Activated naive CD8-positive, alpha-beta T cell treated with anti-CD3 and anti-CD28 coated beads, Interleukin-2, amount 50 U/mL, for 24 hours (primary cell): ENCODE results near the gene NEURL2.

Experiments
- ATAC-seq: fragments of 150-1000 bp; cut with Tn5 transposase; one replicate; pipeline ENCODE4 v1.10.0; 2021
- DNase-seq: peaks from one replicate; pipeline ENCODE4 v3.0.0; 2021
- H3K27ac Mint-ChIP-seq: one replicate; pipeline ENCODE4 v1.8.0; 2021; ENCODE audit warnings: mild to moderate bottlenecking, mixed read lengths
- H3K27me3 Mint-ChIP-seq: one replicate; pipeline ENCODE4 v1.8.0; 2021; ENCODE audit warnings: mixed read lengths
- H3K36me3 Mint-ChIP-seq: one replicate; pipeline ENCODE4 v1.8.0; 2021; ENCODE audit warnings: low read depth, mixed read lengths
- H3K4me1 Mint-ChIP-seq: one replicate; pipeline ENCODE4 v1.8.0; 2021; ENCODE audit warnings: mixed read lengths
- H3K4me3 Mint-ChIP-seq: one replicate; pipeline ENCODE4 v1.8.0; 2021; ENCODE audit warnings: mild to moderate bottlenecking, moderate library complexity, mixed read lengths
- H3K9me3 Mint-ChIP-seq: one replicate; pipeline ENCODE4 v1.8.0; 2021; ENCODE audit warnings: mixed read lengths

The NEURL2 gene

DNA sequence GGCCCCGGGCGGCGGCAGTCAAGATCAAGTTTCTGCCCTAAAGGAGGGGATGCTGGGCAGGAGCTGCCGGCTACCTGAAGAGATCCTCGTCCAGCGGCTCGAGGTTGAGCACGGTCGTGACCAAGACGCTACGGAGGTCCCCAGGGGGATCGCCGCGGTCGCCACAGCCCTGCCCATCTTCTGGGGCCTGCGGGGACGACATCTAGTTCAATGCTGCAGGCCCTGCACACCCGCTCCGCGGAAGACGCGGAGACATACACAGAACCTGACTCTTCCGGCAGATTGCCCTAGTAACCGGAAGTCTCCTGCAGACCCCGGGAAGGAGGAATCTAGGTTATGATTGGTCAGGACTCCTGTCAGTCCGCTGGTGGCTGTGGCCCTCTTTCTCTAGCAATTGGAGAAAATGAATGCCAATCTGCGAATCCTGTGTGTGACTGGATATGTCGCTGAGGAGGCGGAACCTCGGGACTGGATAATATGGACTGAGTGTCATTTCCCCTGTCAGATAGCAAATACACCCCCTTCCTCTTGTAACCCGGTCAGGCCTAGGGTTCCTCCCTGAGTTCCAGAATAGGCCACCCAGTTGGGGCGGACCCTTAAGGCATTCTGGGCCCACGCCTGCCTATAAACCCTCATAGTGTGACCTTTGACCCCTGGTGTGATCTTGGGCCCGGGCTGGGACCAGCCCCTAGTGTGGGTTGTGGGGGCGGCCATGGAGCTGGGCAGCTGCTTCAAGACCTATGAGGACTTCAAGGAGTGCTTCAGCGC lies 33.7 kb downstream of the NEURL2 start, which contains the start of the genes ACOT8 and ZSWIM3:
Gene ACOT8, minus strand, starts transcription at position 279 of the 768 bp plus-strand sequence. Its CDS starts 77 bp downstream, at position 202.
Gene ZSWIM3, plus strand, starts transcription at position 501 of the 768 bp plus-strand sequence. Its CDS starts 212 bp downstream, at position 713.
- no peaks in the 10 kb centered on the region for H3K27me3 Mint-ChIP-seq
- DNase-seq (peak; percentile 90), ATAC-seq (peak; percentile 99)
- H3K36me3 Mint-ChIP-seq, result peaks cover 2% of the 10 kb centered on the region
- peaks cover 38% of the 10 kb centered on the region for H3K4me1 Mint-ChIP-seq
- H3K9me3 Mint-ChIP-seq, result no peaks in the 10 kb centered on the region
- peak within 1 kb of the TSS; percentile 95 for H3K4me3 Mint-ChIP-seq
- peak within 1 kb of the TSS; percentile 96 for H3K27ac Mint-ChIP-seq

DNA sequence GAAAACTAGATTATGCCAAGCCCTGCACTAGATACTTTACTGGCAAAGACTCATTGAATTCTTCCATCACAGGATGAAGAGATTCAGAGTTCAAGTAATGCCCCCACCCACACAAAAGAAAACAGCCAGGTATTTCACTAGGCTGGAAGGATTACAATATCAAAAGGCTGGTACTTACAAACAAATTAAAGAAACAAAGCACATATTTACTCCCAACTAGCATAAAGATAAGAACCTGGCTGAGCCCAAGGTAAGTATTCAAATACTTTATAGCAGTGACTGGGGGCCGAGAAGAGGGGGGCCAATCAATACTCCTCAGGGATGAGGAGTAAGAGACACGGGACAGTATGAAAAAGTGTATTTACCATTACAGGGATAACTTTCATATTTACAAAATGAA lies 37.5 kb downstream of the NEURL2 start:
- DNase-seq, result no peak
- Mint-ChIP-seq H3K27ac (no peak overlapping the region), H3K27me3 (no peaks in the 10 kb centered on the region), H3K9me3 (no peaks in the 10 kb centered on the region), H3K36me3 (peaks cover 3% of the 10 kb centered on the region), H3K4me1 (peaks cover 34% of the 10 kb centered on the region), H3K4me3 (no peak overlapping the region)
- ATAC-seq, result no peak

DNA sequence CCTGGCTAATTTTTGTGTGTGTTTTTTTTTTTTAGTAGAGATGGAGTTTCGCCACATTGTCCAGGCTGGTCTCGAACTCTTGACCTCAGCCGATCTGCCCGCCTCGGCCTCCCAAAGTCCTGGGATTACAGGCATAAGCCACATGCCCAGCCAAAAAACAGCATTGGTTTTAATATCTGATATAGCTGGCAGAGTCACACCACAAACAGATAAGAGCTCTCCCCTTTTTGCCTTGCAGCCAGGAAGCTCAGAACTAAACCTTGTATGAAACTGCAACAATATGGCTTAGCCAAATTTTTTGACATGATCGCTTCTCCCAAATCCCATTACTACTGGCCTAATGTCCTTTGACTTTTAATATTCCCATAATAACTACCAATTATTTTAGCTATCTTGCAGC lies 38.7 kb downstream of the NEURL2 start:
- no peak overlapping the region for H3K4me3 Mint-ChIP-seq
- DNase-seq (no peak), ATAC-seq (no peak)
- H3K4me1 Mint-ChIP-seq, result peaks cover 23% of the 10 kb centered on the region
- no peaks in the 10 kb centered on the region for H3K27me3 Mint-ChIP-seq
- H3K9me3 Mint-ChIP-seq, result no peaks in the 10 kb centered on the region
- H3K36me3 Mint-ChIP-seq, result peaks cover 3% of the 10 kb centered on the region
- no peak overlapping the region for H3K27ac Mint-ChIP-seq

DNA sequence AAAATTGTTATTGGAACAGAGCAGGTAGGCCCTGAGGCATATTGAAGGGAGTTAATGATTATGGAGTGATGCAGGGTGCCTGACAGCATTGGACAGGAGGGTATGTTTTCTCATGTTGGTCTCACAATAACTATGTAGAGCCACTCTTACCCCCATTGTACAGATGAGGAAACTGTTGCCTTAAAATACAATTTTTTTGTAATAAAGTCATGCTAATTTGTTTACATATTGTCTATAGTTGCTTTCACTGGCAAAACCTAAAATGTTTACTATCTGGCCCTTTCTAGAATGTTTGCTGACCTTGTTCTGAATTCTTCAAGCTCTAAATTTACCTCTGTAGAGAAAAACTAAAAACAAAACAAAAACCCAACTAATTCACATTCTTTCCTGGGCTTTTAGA lies 39.5 kb downstream of the NEURL2 start:
- DNase-seq (no peak), ATAC-seq (no peak)
- H3K27ac Mint-ChIP-seq, result no peak overlapping the region
- no peaks in the 10 kb centered on the region for H3K9me3 Mint-ChIP-seq
- no peak overlapping the region for H3K4me3 Mint-ChIP-seq
- no peaks in the 10 kb centered on the region for H3K27me3 Mint-ChIP-seq
- H3K36me3 Mint-ChIP-seq, result peaks cover 3% of the 10 kb centered on the region
- H3K4me1 Mint-ChIP-seq, result peaks cover 20% of the 10 kb centered on the region

DNA sequence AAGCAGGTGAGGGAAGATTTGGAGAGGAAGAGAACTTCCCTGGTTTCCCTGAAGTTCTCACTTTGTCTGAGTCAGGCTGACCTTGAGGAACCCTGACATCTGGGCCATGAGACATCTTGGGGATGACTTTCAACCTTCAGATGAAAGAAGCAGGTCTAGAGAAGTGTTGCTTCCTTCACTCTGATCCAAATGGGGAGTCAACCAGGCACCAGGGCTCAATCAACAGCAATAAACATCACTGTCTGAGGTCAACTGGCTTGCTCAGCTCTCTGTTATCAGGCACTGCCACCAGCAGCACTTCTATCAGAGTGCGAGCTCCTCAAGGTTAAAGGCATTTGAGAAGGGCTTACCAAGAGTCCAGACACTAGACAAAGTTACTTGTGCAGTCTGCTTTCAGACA lies 40.1 kb downstream of the NEURL2 start:
- H3K4me1 Mint-ChIP-seq, result peaks cover 14% of the 10 kb centered on the region
- no peaks in the 10 kb centered on the region for H3K27me3 Mint-ChIP-seq
- H3K36me3 Mint-ChIP-seq, result peaks cover 3% of the 10 kb centered on the region
- no peak for ATAC-seq
- no peak for DNase-seq
- no peak overlapping the region for H3K4me3 Mint-ChIP-seq
- no peak overlapping the region for H3K27ac Mint-ChIP-seq
- no peaks in the 10 kb centered on the region for H3K9me3 Mint-ChIP-seq

DNA sequence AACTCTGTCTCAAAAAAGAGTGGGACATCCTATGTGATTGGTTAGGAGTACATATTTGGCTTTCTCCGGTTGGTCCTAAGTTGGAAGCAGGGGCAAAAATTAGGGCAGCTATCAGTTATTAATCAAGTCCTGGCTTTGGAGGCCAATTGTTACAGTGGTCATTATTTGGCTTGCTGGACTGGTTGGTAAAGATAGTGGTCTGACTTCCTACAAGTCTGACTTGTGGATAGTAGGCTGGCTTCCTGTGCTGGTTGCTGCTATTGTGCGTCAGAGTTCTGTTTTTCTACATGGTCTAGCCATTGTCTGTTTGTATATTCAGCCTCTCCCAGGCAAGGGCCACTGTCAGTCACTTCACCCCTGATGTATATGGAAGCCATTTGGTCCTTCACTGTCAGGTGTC lies 40.8 kb downstream of the NEURL2 start:
- Mint-ChIP-seq H3K27me3 (no peaks in the 10 kb centered on the region), H3K36me3 (peaks cover 3% of the 10 kb centered on the region), H3K4me3 (no peak overlapping the region), H3K4me1 (peaks cover 8% of the 10 kb centered on the region), H3K27ac (no peak overlapping the region), H3K9me3 (no peaks in the 10 kb centered on the region)
- ATAC-seq, result no peak
- DNase-seq, result no peak

DNA sequence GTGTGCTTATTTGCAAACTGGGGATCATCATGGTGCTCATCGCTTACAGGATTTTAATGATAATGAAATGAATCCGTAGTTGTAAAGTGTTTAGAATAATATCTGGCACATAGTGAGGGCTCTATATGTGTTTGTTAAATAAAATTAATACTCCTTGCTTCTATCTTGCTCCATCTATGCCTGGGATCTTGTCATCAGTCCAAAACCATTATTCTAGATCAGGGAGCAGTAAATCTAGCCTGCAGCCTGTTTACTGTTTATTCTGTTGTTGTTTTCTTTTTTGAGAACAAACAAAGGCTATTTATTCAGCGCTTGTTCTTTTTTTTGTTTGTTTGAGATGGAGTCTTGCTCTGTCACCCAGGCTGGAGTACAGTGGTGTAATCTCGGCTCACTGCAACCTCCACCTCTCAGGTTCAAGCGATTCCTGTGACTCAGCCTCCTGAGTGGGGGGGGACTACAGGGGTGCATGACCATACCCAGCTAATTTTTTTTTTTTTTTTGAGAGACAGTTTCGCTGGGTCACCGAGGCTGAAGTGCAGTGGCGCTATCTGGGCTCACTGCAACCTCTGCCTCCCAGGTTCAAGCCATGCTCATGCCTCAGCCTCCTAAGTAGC lies 41.9 kb downstream of the NEURL2 start:
- Mint-ChIP-seq H3K36me3 (peaks cover 9% of the 10 kb centered on the region), H3K9me3 (no peaks in the 10 kb centered on the region), H3K27ac (no peak overlapping the region), H3K27me3 (no peaks in the 10 kb centered on the region), H3K4me1 (peaks cover 2% of the 10 kb centered on the region), H3K4me3 (no peak overlapping the region)
- DNase-seq, result no peak
- no peak for ATAC-seq

DNA sequence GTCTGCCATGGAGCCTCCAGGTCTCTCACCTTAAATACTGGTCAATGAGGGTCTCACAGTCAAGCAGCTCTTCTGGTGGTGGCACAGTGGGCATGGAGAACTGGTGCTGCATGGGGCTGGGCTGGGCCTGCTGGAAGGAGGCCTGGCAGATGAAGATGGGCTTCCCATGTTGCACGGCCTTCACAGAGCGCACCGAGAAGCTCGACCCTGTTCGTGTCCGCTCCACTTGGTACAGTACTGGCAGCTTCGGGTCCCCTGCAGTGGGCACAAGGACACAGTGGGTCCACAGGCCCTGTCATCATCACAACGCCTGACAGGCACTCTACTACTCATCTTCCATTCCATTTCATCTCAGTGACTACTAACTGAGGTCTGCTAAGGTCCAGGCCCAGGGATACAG lies 42.6 kb downstream of the NEURL2 start:
- DNase-seq, result no peak
- Mint-ChIP-seq H3K36me3 (peaks cover 9% of the 10 kb centered on the region), H3K4me1 (no peaks in the 10 kb centered on the region), H3K27ac (no peak overlapping the region), H3K9me3 (no peaks in the 10 kb centered on the region), H3K27me3 (no peaks in the 10 kb centered on the region), H3K4me3 (no peak overlapping the region)
- ATAC-seq, result no peak

DNA sequence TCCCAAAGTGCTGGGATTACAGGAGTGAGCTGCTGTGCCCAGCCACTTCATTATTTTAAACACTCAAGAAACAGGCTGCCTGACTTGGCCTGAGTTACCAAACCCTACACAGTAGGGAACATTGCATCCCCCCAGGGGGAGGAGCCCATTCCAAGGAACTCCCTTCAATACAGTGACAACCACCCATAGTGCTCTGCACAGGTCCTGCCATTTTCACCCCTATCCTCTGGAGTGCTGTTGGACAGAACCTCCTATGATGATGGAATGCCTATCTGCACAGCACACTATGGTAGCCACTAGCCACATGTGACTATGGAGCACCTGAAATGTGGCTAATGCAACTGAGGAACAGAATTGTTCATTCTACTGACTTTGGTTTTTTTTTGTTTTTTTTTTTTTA lies 45.6 kb downstream of the NEURL2 start:
- Mint-ChIP-seq H3K4me3 (no peak overlapping the region), H3K9me3 (no peaks in the 10 kb centered on the region), H3K27me3 (no peaks in the 10 kb centered on the region), H3K4me1 (no peaks in the 10 kb centered on the region), H3K27ac (no peak overlapping the region), H3K36me3 (peaks cover 11% of the 10 kb centered on the region)
- ATAC-seq (no peak), DNase-seq (no peak)

DNA sequence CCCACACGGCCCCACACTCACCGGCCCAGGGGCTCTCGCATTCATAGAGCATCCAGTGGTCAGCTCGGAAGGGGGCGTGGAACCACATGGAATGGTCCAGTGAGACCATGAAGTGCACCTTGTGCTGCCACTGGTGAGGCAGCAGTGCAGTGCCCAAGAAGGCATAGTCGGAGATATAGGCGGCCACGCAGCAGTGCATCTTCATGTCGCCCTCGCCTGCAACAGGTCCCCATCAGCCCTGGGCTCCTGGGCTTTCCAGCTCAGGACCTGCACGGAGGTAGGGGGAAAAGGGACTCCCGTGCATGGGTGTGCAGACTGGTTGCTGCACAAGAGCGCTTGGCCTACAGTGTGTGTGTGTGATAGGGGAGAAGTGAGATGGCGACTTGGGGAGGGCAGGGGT lies 47.5 kb downstream of the NEURL2 start:
- H3K36me3 Mint-ChIP-seq, result peaks cover 11% of the 10 kb centered on the region
- no peaks in the 10 kb centered on the region for H3K9me3 Mint-ChIP-seq
- H3K27me3 Mint-ChIP-seq, result no peaks in the 10 kb centered on the region
- ATAC-seq (no peak), DNase-seq (no peak)
- H3K4me3 Mint-ChIP-seq, result no peak overlapping the region
- no peak overlapping the region for H3K27ac Mint-ChIP-seq
- no peaks in the 10 kb centered on the region for H3K4me1 Mint-ChIP-seq

DNA sequence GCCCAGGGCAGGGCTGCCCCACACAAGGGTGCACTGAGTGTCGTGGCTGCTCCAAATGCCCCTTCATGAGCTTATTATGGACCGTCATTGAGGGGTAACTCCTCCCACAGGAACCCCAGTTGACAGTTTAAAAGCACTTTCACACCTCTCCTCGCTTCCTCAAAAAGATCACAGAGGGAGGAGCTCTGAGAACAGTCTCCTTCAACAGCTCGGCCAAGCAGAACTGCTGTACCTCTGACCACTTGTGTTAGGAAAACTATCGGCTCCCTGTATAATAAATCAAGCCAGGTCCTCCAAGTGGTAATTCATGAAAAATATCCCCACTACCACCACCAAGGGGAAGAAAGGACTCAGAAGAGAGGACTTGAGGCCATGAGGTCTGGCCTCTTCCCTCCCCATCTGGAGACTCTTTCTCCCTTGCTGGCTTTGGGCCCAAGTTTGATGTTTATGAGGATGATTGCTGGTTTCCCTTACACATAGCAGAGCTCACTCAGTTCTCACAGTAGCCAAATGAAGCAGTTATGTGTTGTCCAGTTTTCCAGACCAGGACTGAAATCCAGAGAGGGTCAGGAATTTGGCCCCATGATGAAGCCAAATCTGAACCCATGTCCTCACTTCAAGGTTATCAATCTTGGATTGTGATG lies 48.7 kb downstream of the NEURL2 start:
- Mint-ChIP-seq H3K27me3 (no peaks in the 10 kb centered on the region), H3K27ac (no peak overlapping the region), H3K9me3 (no peaks in the 10 kb centered on the region), H3K36me3 (peaks cover 11% of the 10 kb centered on the region), H3K4me3 (no peak overlapping the region), H3K4me1 (no peaks in the 10 kb centered on the region)
- DNase-seq (no peak), ATAC-seq (no peak)

DNA sequence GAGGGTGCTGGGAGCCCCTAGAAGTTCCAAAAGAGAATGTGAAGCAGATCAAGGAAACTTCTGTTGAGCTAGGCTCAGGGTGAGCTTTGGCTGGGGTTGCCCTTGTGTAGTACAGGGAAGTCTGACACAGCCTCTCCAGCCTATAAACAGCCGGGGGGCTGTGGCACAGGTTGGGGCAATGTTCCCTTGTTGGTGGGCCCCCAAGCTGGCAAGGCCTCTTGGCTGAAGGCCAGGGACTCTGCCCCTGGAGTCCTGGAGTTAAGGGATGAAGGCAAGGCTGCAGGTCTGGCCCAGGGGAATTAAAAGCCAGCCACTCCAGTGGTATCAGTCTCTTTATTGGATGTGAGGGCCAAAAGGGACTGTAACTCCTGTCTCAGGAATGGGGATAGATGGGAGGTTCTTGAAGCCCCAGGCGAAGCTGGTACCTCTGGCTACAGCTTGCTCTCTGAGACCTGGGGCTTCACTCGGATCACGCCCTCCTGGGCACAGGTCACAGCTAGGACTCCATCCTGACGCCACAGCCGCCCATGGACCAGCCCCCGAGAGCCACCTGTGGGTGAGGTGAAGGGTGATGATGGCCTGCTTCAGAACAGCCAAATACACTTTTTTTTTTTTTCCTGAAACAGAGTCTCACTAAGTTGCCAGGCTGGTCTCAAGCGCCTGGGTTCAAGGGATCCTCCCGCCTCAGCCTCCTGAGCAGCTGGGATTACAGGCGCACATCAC lies 49.4 kb downstream of the NEURL2 start:
- ATAC-seq (no peak), DNase-seq (no peak)
- H3K9me3 Mint-ChIP-seq, result no peaks in the 10 kb centered on the region
- H3K4me3 Mint-ChIP-seq, result no peak overlapping the region
- H3K4me1 Mint-ChIP-seq, result no peaks in the 10 kb centered on the region
- no peaks in the 10 kb centered on the region for H3K27me3 Mint-ChIP-seq
- no peak overlapping the region for H3K27ac Mint-ChIP-seq
- peaks cover 11% of the 10 kb centered on the region for H3K36me3 Mint-ChIP-seq

DNA sequence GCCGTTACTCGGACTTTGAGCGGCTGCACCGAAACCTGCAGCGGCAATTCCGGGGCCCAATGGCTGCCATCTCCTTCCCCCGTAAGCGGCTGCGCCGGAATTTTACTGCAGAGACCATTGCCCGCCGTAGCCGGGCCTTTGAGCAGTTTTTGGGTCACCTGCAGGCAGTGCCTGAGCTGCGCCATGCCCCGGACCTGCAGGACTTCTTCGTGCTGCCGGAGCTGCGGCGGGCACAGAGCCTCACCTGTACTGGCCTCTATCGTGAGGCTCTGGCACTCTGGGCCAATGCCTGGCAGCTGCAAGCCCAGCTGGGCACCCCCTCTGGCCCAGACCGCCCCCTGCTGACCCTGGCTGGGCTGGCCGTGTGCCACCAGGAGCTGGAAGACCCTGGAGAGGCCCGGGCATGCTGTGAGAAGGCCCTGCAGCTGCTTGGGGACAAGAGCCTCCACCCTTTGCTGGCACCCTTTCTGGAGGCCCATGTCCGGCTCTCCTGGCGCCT lies 50.3 kb downstream of the NEURL2 start:
- ATAC-seq (no peak), DNase-seq (no peak)
- Mint-ChIP-seq H3K4me1 (no peaks in the 10 kb centered on the region), H3K27me3 (no peaks in the 10 kb centered on the region), H3K36me3 (peaks cover 11% of the 10 kb centered on the region), H3K4me3 (no peak overlapping the region), H3K27ac (no peak overlapping the region), H3K9me3 (no peaks in the 10 kb centered on the region)
